ENCODE data around the gene OR4D1. TPM values are rescaled to one million over a fixed set of nuclear protein-coding genes. Genes with fewer than 3 reads are reported as not detected.

The OR4D1 gene
- total RNA-seq, 4 donors from 2014 or later = not detected

GRCh38 chr17:58174871-58175270 is 26.7 kb downstream of the OR4D1 start:
- Histone ChIP-seq H3K9me3 (no peaks in the 10 kb centered on the region), H3K36me3 (no peaks in the 10 kb centered on the region), H3K27ac (no peak overlapping the region), H3K27me3 (no peaks in the 10 kb centered on the region), H3K4me3 (no peak overlapping the region), H3K4me1 (no peaks in the 10 kb centered on the region)
- TF ChIP-seq CTCF (IDR thresholded peaks at IDR 0.05) = no peak
- no peak for TF ChIP-seq POLR2A (IDR thresholded peaks at IDR 0.05)
- DNase-seq = no peak
- intact Hi-C loops (cut with DNase I; ENCODE audit: low total_unique reads) = no loop called here

GRCh38 chr17:58176200-58176599 is 28.0 kb downstream of the OR4D1 start:
- intact Hi-C loops (cut with DNase I; ENCODE audit: low total_unique reads) = no loop called here

GRCh38 chr17:58181796-58182195 is 33.6 kb downstream of the OR4D1 start:
- H3K4me1 ChIP-seq = no peaks in the 10 kb centered on the region
- H3K27ac ChIP-seq = no peak overlapping the region
- TF ChIP-seq POLR2A (IDR thresholded peaks at IDR 0.05) = no peak
- TF ChIP-seq CTCF (IDR thresholded peaks at IDR 0.05) = no peak
- H3K9me3 ChIP-seq = no peaks in the 10 kb centered on the region
- no peaks in the 10 kb centered on the region for H3K36me3 ChIP-seq
- H3K4me3 ChIP-seq = no peak overlapping the region
- DNase-seq = no peak
- intact Hi-C loops (cut with DNase I; ENCODE audit: low total_unique reads) = no loop called here
- no peaks in the 10 kb centered on the region for H3K27me3 ChIP-seq

More at GRCh38 chr17:58176200-58176599, 28.0 kb downstream of the OR4D1 start:
- Histone ChIP-seq H3K9me3 (no peaks in the 10 kb centered on the region), H3K36me3 (no peaks in the 10 kb centered on the region), H3K27ac (no peak overlapping the region), H3K27me3 (no peaks in the 10 kb centered on the region), H3K4me1 (no peaks in the 10 kb centered on the region), H3K4me3 (no peak overlapping the region)
- no peak for DNase-seq
- TF ChIP-seq CTCF (IDR thresholded peaks at IDR 0.05) = no peak

- Histone ChIP-seq H3K4me3 (no peak overlapping the region), H3K27me3 (no peaks in the 10 kb centered on the region), H3K4me1 (no peaks in the 10 kb centered on the region), H3K9me3 (no peaks in the 10 kb centered on the region), H3K36me3 (no peaks in the 10 kb centered on the region), H3K27ac (no peak overlapping the region)
- TF ChIP-seq CTCF (IDR thresholded peaks at IDR 0.05) (no peak), POLR2A (IDR thresholded peaks at IDR 0.05) (no peak)
- intact Hi-C loops (cut with DNase I; ENCODE audit: low total_unique reads) = no loop called here
- no peak for DNase-seq
These were observed 35.3 kb downstream of the OR4D1 start for GRCh38 chr17:58183514-58183913.

GRCh38 chr17:58184308-58184985 is 36.3 kb downstream of the OR4D1 start:
- Histone ChIP-seq H3K9me3 (no peaks in the 10 kb centered on the region), H3K27me3 (no peaks in the 10 kb centered on the region), H3K4me3 (no peak overlapping the region), H3K36me3 (no peaks in the 10 kb centered on the region), H3K27ac (no peak overlapping the region), H3K4me1 (no peaks in the 10 kb centered on the region)
- intact Hi-C loops (cut with DNase I; ENCODE audit: low total_unique reads) = no loop called here
- no peak for DNase-seq
- TF ChIP-seq POLR2A (IDR thresholded peaks at IDR 0.05) (no peak), CTCF (IDR thresholded peaks at IDR 0.05) (no peak)

Measured in uterus (tissue), 4 donors.